B cell (primary cell): ENCODE data around the gene PLD1. TPM values are rescaled to one million over a fixed set of nuclear protein-coding genes. Genes with fewer than 3 reads are reported as not detected.

ENCODE experiments used
- ATAC-seq: fragments of 200-7000 bp; cut with Tn5 transposase; one replicate; pipeline ENCODE4 v1.10.0; 2021; ENCODE audit warnings: low read depth, mild to moderate bottlenecking, moderate number of reproducible peaks, moderate library complexity
- CTCF ChIA-PET: fragments of 350-600 bp; sonication (Branson Sonifier 250); formaldehyde crosslinking; loops from one replicate; lab custom pipeline; 2021; ENCODE audit warnings: antibody characterized with exemption, inconsistent platforms; lab: Charles Lee
- POLR2A ChIA-PET: fragments of 350-600 bp; sonication (Branson Sonifier 250); formaldehyde crosslinking; loops from one replicate; lab custom pipeline; 2021; ENCODE audit warnings: antibody characterized with exemption; lab: Charles Lee
- DNase-seq: peaks from one replicate; pipeline ENCODE4 v3.0.0; 2013
- H2AFZ ChIP-seq: 2 replicates; pipeline ENCODE4 v1.6.1; 2012; ENCODE audit warnings: mild to moderate bottlenecking, low read depth, low read length; ENCODE audit not compliant: insufficient read depth, poor library complexity, severe bottlenecking
- H3K27ac ChIP-seq, 2 donors: 1 replicate in 1 of 2; 2 replicates in 1 of 2; pipeline ENCODE4 v1.5.1; 2012 to 2013; ENCODE audit warnings: low read length in 2 of 2, mild to moderate bottlenecking in 2 of 2, moderate library complexity in 1 of 2
- H3K27me3 ChIP-seq, 4 experiments: fragments of 200-600 bp in 1 of 4; sonication (generic) in 1 of 4; replicated peaks in 1 of 4; 1 replicate in 2 of 4; 2 replicates in 2 of 4; pipeline versions ENCODE4 v1.6.1 to v1.7.0; 2013 to 2016; ENCODE audit warnings: low read length in 3 of 4, mild to moderate bottlenecking in 2 of 4, mixed read lengths in 1 of 4, moderate library complexity in 1 of 4; ENCODE audit not compliant: insufficient read depth in 4 of 4, control insufficient read depth in 3 of 4; ENCODE audit errors: control extremely low read depth in 1 of 4
- H3K36me3 ChIP-seq, 2 experiments: replicated peaks in 1 of 2; 1 replicate in 1 of 2; 2 replicates in 1 of 2; pipeline versions ENCODE4 v1.6.1 to v1.7.1; 2013; ENCODE audit warnings: low read length in 1 of 2; ENCODE audit not compliant: insufficient read depth in 2 of 2, control insufficient read depth in 1 of 2; ENCODE audit errors: control extremely low read depth in 1 of 2, extremely low read depth in 1 of 2
- H3K4me1 ChIP-seq, 2 donors: fragments of 200-600 bp in 1 of 2; sonication (generic) in 1 of 2; 1 replicate in 1 of 2; 2 replicates in 1 of 2; pipeline versions ENCODE4 v1.5.1 to v1.6.1; 2013 to 2017; ENCODE audit warnings: low read length in 2 of 2; ENCODE audit not compliant: control insufficient read depth in 2 of 2, insufficient read depth in 2 of 2
- H3K4me2 ChIP-seq: replicated peaks from 2 replicates; pipeline ENCODE3; 2012; ENCODE audit warnings: mild to moderate bottlenecking, low read depth, low read length; ENCODE audit not compliant: poor library complexity, severe bottlenecking
- H3K4me3 ChIP-seq, 5 experiments: fragments of 200-600 bp in 1 of 5; sonication (generic) in 1 of 5; 1 replicate in 3 of 5; 2 replicates in 2 of 5; pipeline versions ENCODE4 v1.5.1 to v1.7.0; 2011 to 2016; ENCODE audit warnings: low read length in 4 of 5, mild to moderate bottlenecking in 4 of 5, low read depth in 2 of 5, control low read depth in 1 of 5, moderate library complexity in 1 of 5; ENCODE audit not compliant: insufficient read depth in 1 of 5; ENCODE audit errors: control extremely low read depth in 1 of 5, extremely low read depth in 1 of 5
- H3K79me2 ChIP-seq: fragments of 200-600 bp; sonication (generic); one replicate; pipeline ENCODE4 v1.6.0; 2016; ENCODE audit warnings: low read length; ENCODE audit not compliant: control insufficient read depth, insufficient read depth
- H3K9ac ChIP-seq: fragments of 200-600 bp; sonication (generic); 2 replicates; pipeline ENCODE4 v1.6.1; 2017; ENCODE audit warnings: mild to moderate bottlenecking, low read length, moderate library complexity
- H3K9me3 ChIP-seq, 3 donors: one replicate each; pipeline versions ENCODE4 v1.6.1 to v1.7.1; 2013; ENCODE audit warnings: low read length in 2 of 3; ENCODE audit not compliant: control insufficient read depth in 2 of 3, insufficient read depth in 1 of 3; ENCODE audit errors: control extremely low read depth in 1 of 3
- H4K20me1 ChIP-seq: 2 replicates; pipeline ENCODE4 v1.6.0; 2012; ENCODE audit warnings: mild to moderate bottlenecking, low read length; ENCODE audit not compliant: insufficient read depth, control insufficient read depth, poor library complexity, severe bottlenecking
- H3K27ac Mint-ChIP-seq: one replicate; pipeline ENCODE4 v1.8.0; 2021; ENCODE audit warnings: mixed read lengths
- H3K27me3 Mint-ChIP-seq: one replicate; pipeline ENCODE4 v1.8.0; 2021; ENCODE audit warnings: mixed read lengths
- H3K4me1 Mint-ChIP-seq: one replicate; pipeline ENCODE4 v1.8.0; 2021; ENCODE audit warnings: mixed read lengths
- H3K4me3 Mint-ChIP-seq: one replicate; pipeline ENCODE4 v1.8.0; 2021; ENCODE audit warnings: mixed read lengths
- H3K9me3 Mint-ChIP-seq: one replicate; pipeline ENCODE4 v1.8.0; 2022; ENCODE audit warnings: mixed read lengths; ENCODE audit not compliant: insufficient read depth
- CTCF ChIP-seq: fragments of 200-600 bp; IDR thresholded peaks from one replicate; pipeline ENCODE4 v1.8.0; 2022; ENCODE audit warnings: antibody characterized with exemption, mild to moderate bottlenecking
- EZH2 ChIP-seq: IDR thresholded peaks from 2 replicates; pipeline ENCODE4 v1.6.1; 2012; ENCODE audit warnings: borderline replicate concordance, low read depth, mild to moderate bottlenecking, moderate library complexity, low read length; ENCODE audit not compliant: insufficient read depth, poor library complexity, severe bottlenecking
- WGBS: methylation state at CpG from one replicate; pipeline ENCODE4 v1.1.5; 2013; ENCODE audit warnings: missing lambda C conversion rate; ENCODE audit not compliant: insufficient coverage; 5-methylcytosine and 5-hydroxymethylcytosine counted together
- intact Hi-C: fragments of 100-400 bp; cut with micrococcal nuclease; formaldehyde crosslinking; loops from one replicate; pipeline ENCODE4 v1.10.0; 2022
- polyA plus RNA-seq: library from polyadenylated mRNA; depleted of rRNA; stranded (reverse); fragments of >200 nt; gene quantifications from 2 replicates; pipeline ENCODE4 v1.2.3, GENCODE V29; 2012
- total RNA-seq, 2 donors: library from RNA; stranded (reverse); fragments of 120-200 nt in 1 of 2; gene quantifications; 1 replicate in 1 of 2; 2 replicates in 1 of 2; pipeline versions ENCODE4 v1.2.3 to v1.2.4, GENCODE V29; 2013 to 2022

The PLD1 gene
- total and polyA plus RNA-seq, 2 donors (not counting 1 experiment from before 2014, with no cell fraction given), result 0.24 to 0.52 TPM

- Histone ChIP-seq H3K4me1 (no peaks in the 10 kb centered on the region), H3K27me3 (no peaks in the 10 kb centered on the region), H3K9me3 (no peaks in the 10 kb centered on the region), H4K20me1 (no peaks in the 10 kb centered on the region), H3K9ac (no peak overlapping the region), H3K4me2 (no peak overlapping the region), H3K4me3 (no peak overlapping the region), H3K27ac (no peak overlapping the region), H2AFZ (no peak overlapping the region), H3K79me2 (no peaks in the 10 kb centered on the region), H3K36me3 (no peaks in the 10 kb centered on the region)
- DNase-seq (no peak), ATAC-seq (no peak)
- H3K9me3 Mint-ChIP-seq, result no peaks in the 10 kb centered on the region
- H3K4me1 Mint-ChIP-seq, result no peaks in the 10 kb centered on the region
- H3K27ac Mint-ChIP-seq, result no peak overlapping the region
- intact Hi-C loops, result no loop called here
- CTCF ChIA-PET, result no interaction called here
- TF ChIP-seq EZH2, result no peak
- TF ChIP-seq CTCF, result no peak
- POLR2A ChIA-PET, result no interaction called here
- WGBS, result 69% methylated on average over 1 of the region's 1 CpG
- H3K4me3 Mint-ChIP-seq, result no peak overlapping the region
- H3K27me3 Mint-ChIP-seq, result peaks cover 3% of the 10 kb centered on the region
These were observed 27.7 kb downstream of the PLD1 start for GRCh38 chr3:171782617-171783016.

- Mint-ChIP-seq H3K4me3 (no peak overlapping the region), H3K27me3 (peaks cover 3% of the 10 kb centered on the region), H3K4me1 (no peaks in the 10 kb centered on the region), H3K27ac (no peak overlapping the region), H3K9me3 (no peaks in the 10 kb centered on the region)
- 85% methylated on average over 2 of the region's 4 CpGs for WGBS
- TF ChIP-seq EZH2 (no peak), CTCF (no peak)
- Histone ChIP-seq H3K27me3 (no peaks in the 10 kb centered on the region), H3K9ac (no peak overlapping the region), H3K4me3 (no peak overlapping the region), H2AFZ (no peak overlapping the region), H3K9me3 (no peaks in the 10 kb centered on the region), H3K79me2 (no peaks in the 10 kb centered on the region), H3K4me1 (no peaks in the 10 kb centered on the region), H3K36me3 (no peaks in the 10 kb centered on the region), H3K27ac (no peak overlapping the region), H4K20me1 (no peaks in the 10 kb centered on the region), H3K4me2 (no peak overlapping the region)
- DNase-seq (no peak), ATAC-seq (no peak)
- ChIA-PET POLR2A (no interaction called here), CTCF (no interaction called here)
- intact Hi-C loops, result no loop called here
These were observed 28.6 kb downstream of the PLD1 start for GRCh38 chr3:171781711-171782127.
